A549 (cell line): Measurements from ENCODE around the gene FBLN1. TPM values are rescaled to one million over a fixed set of nuclear protein-coding genes. Genes with fewer than 3 reads are reported as not detected.
A peak's percentile ranks its signal among the peaks of the same experiment; 100 is the strongest.

Experiments
- ATAC-seq, 2 experiments: fragments of 200-7000 bp in 1 of 2; fragments of >200 bp in 1 of 2; cut with Nextera tagmentation in 1 of 2; cut with Tn5 transposase in 1 of 2; 3 replicates each; pipeline versions ENCODE4 v1.8.0 to v1.9.1; 2018 to 2020; ENCODE audit warnings: mild to moderate bottlenecking in 1 of 2, moderate library complexity in 1 of 2
- CTCF ChIA-PET: fragments of 300-600 bp; sonication (Branson Sonifier 250); formaldehyde crosslinking; extraction: SDS; loops from one replicate; lab custom pipeline; 2021; ENCODE audit warnings: antibody characterized with exemption, inconsistent platforms; lab: Yijun Ruan, JAX
- POLR2A ChIA-PET: fragments of 350-600 bp; formaldehyde crosslinking; extraction: SDS; loops from one replicate; lab custom pipeline; 2021; ENCODE audit warnings: antibody characterized with exemption, inconsistent platforms; lab: Yijun Ruan, JAX
- DNase-seq, 2 experiments: peaks; one replicate each; pipeline versions ENCODE4 v3.0.0 to v3.0.0-alpha.2; 2011 to 2016; ENCODE audit warnings: low read depth in 1 of 2, low spot score in 1 of 2
- FAIRE-seq: peaks from 2 replicates; lab custom pipeline; 2011; peaks lifted over from hg19 to GRCh38; lab: Jason Lieb, UNC
- H3K27ac ChIP-seq, 2 experiments: fragments of >200 bp; sonication (Bioruptor Twin); formaldehyde crosslinking; 3 replicates each; pipeline ENCODE4 v1.5.1; 2016 to 2017
- H3K4me1 ChIP-seq: fragments of >200 bp; sonication (Bioruptor Twin); formaldehyde crosslinking; 3 replicates; pipeline ENCODE4 v1.6.1; 2016
- H3K4me2 ChIP-seq: fragments of >200 bp; sonication (Bioruptor Twin); formaldehyde crosslinking; 3 replicates; pipeline ENCODE4 v1.6.1; 2016
- H3K4me3 ChIP-seq: fragments of >200 bp; sonication (Bioruptor Twin); formaldehyde crosslinking; 3 replicates; pipeline ENCODE4 v1.5.1; 2016
- H3K9me3 ChIP-seq: fragments of >200 bp; sonication (Bioruptor Twin); formaldehyde crosslinking; 3 replicates; pipeline ENCODE4 v1.6.1; 2016
- BHLHE40 ChIP-seq: IDR thresholded peaks from 2 replicates; pipeline ENCODE4 v1.6.1; 2012; ENCODE audit warnings: low read depth, low read length, inconsistent platforms
- CEBPB ChIP-seq, 2 experiments: fragments of >200 bp in 1 of 2; sonication (Bioruptor Twin) in 1 of 2; formaldehyde crosslinking in 1 of 2; IDR thresholded peaks; 2 replicates each; pipeline ENCODE4 v1.6.1; 2012 to 2016
- CHD4 ChIP-seq: fragments of 200-600 bp; sonication (generic); IDR thresholded peaks from 2 replicates; pipeline ENCODE4 v1.6.1; 2016; ENCODE audit warnings: antibody characterized with exemption, mild to moderate bottlenecking, borderline replicate concordance
- EHMT2 ChIP-seq: fragments of 200-600 bp; sonication (generic); IDR thresholded peaks from 2 replicates; pipeline ENCODE4 v1.6.1; 2016; ENCODE audit warnings: antibody characterized with exemption, low read depth, mild to moderate bottlenecking, moderate library complexity
- EP300 ChIP-seq, 2 experiments: fragments of >200 bp; sonication (Bioruptor Twin); formaldehyde crosslinking; IDR thresholded peaks; 2 replicates in 1 of 2; 3 replicates in 1 of 2; pipeline ENCODE4 v1.6.1; 2016 to 2017
- ESRRA ChIP-seq: fragments of 150-350 bp; IDR thresholded peaks from 2 replicates; pipeline ENCODE4 v1.6.1; 2014; ENCODE audit warnings: mild to moderate bottlenecking, low read length, borderline replicate concordance
- FOXS1 ChIP-seq: fragments of 250-450 bp; sonication (Bioruptor Pico); IDR thresholded peaks from 2 replicates; pipeline ENCODE4 v1.5.0; 2020; ENCODE audit warnings: mild to moderate bottlenecking, moderate library complexity
- HDAC2 ChIP-seq: fragments of 200-600 bp; sonication (generic); IDR thresholded peaks from 2 replicates; pipeline ENCODE4 v1.6.1; 2016
- HEYL ChIP-seq: fragments of 250-450 bp; sonication (Bioruptor Pico); IDR thresholded peaks from 2 replicates; pipeline ENCODE4 v1.8.0; 2021; ENCODE audit warnings: mild to moderate bottlenecking, moderate library complexity
- HOXB5 ChIP-seq: fragments of 250-450 bp; sonication (Bioruptor Pico); IDR thresholded peaks from 2 replicates; pipeline ENCODE4 v1.5.0; 2020; ENCODE audit warnings: mild to moderate bottlenecking, moderate library complexity
- JUN ChIP-seq, 2 experiments: fragments of >200 bp; sonication (Bioruptor Twin); formaldehyde crosslinking; IDR thresholded peaks; 2 replicates in 1 of 2; 3 replicates in 1 of 2; pipeline ENCODE4 v1.6.1; 2016 to 2017
- MAFK ChIP-seq: fragments of 450-650 bp; IDR thresholded peaks from 2 replicates; pipeline ENCODE4 v1.6.1; 2014; ENCODE audit not compliant: partially characterized antibody
- NPAS2 ChIP-seq: fragments of 250-450 bp; sonication (Bioruptor Pico); IDR thresholded peaks from 2 replicates; pipeline ENCODE4 v1.8.0; 2022; ENCODE audit warnings: mild to moderate bottlenecking, moderate library complexity, borderline replicate concordance
- NR3C1 ChIP-seq: fragments of >200 bp; sonication (Bioruptor Twin); formaldehyde crosslinking; IDR thresholded peaks from 3 replicates; pipeline ENCODE4 v1.6.1; 2017
- PHF8 ChIP-seq: fragments of 200-600 bp; sonication (generic); IDR thresholded peaks from 2 replicates; pipeline ENCODE4 v1.6.1; 2016; ENCODE audit warnings: low read depth, mild to moderate bottlenecking, antibody characterized with exemption, moderate library complexity, borderline replicate concordance
- POLR2AphosphoS2 ChIP-seq: conservative IDR thresholded peaks from 2 replicates; pipeline ENCODE4 v1.6.1; 2012; ENCODE audit warnings: low read length, improper control_type of control experiment, inconsistent platforms
- RARB ChIP-seq: fragments of 250-450 bp; sonication (Bioruptor Pico); IDR thresholded peaks from 2 replicates; pipeline ENCODE4 v1.8.0; 2021; ENCODE audit warnings: mild to moderate bottlenecking, moderate library complexity
- RCOR1 ChIP-seq: fragments of 150-350 bp; IDR thresholded peaks from 2 replicates; pipeline ENCODE4 v1.6.1; 2014; ENCODE audit warnings: antibody characterized with exemption, low read length, low read depth
- RFX5 ChIP-seq: fragments of 450-650 bp; IDR thresholded peaks from 2 replicates; pipeline ENCODE4 v1.7.1; 2014; ENCODE audit warnings: antibody characterized with exemption, mild to moderate bottlenecking, moderate library complexity
- RNF2 ChIP-seq: fragments of 200-600 bp; sonication (generic); IDR thresholded peaks from 2 replicates; pipeline ENCODE4 v1.6.1; 2016; ENCODE audit warnings: low read depth, mild to moderate bottlenecking, antibody characterized with exemption, moderate library complexity, borderline replicate concordance
- TFCP2L1 ChIP-seq: fragments of 250-450 bp; sonication (Bioruptor Pico); IDR thresholded peaks from 2 replicates; pipeline ENCODE4 v1.5.0; 2021; ENCODE audit warnings: mild to moderate bottlenecking
- TP53 ChIP-seq: fragments of 250-450 bp; sonication (Bioruptor Pico); IDR thresholded peaks from 2 replicates; pipeline ENCODE4 v1.5.0; 2021; ENCODE audit warnings: mild to moderate bottlenecking, moderate library complexity
- ZC3H11A ChIP-seq: fragments of 450-650 bp; IDR thresholded peaks from 2 replicates; pipeline ENCODE4 v1.6.1; 2014; ENCODE audit warnings: antibody characterized with exemption, mild to moderate bottlenecking
- ZSCAN20 ChIP-seq: fragments of 250-450 bp; sonication (Bioruptor Pico); IDR thresholded peaks from 2 replicates; pipeline ENCODE4 v1.8.0; 2022; ENCODE audit warnings: mild to moderate bottlenecking, moderate library complexity
- WGBS: methylation state at CpG from one replicate; pipeline ENCODE4 v1.1.6; 2017; ENCODE audit errors: missing lambda C conversion rate; 5-methylcytosine and 5-hydroxymethylcytosine counted together
- polyA plus RNA-seq, 4 experiments: library from polyadenylated mRNA; depleted of rRNA in 3 of 4; stranded (reverse); fragments of >200 nt; fragmentation: RNase III in 1 of 4; extraction: RNeasy Plus Mini Kit Qiagen cat#74134 plus additional on column Dnase treatment in 1 of 4; gene quantifications; 2 replicates in 3 of 4; 3 replicates in 1 of 4; pipeline ENCODE4 v1.2.3, GENCODE V29; 2011 to 2017
- TF ChIP-seq, protein P1 (sequence below): fragments of 250-450 bp; sonication (Bioruptor Pico); IDR thresholded peaks from 2 replicates; pipeline ENCODE4 v1.5.0; 2020; ENCODE audit warnings: low read depth, mild to moderate bottlenecking, moderate library complexity
- TF ChIP-seq, protein P2 (sequence below): fragments of 200-600 bp; sonication (generic); IDR thresholded peaks from 2 replicates; pipeline ENCODE4 v1.6.1; 2016; ENCODE audit warnings: antibody characterized with exemption, mild to moderate bottlenecking, moderate library complexity
- TF ChIP-seq, protein P3 (sequence below): IDR thresholded peaks from 2 replicates; pipeline ENCODE4 v1.6.1; 2012; ENCODE audit warnings: low read depth, borderline replicate concordance
- TF ChIP-seq, protein P4 (sequence below): fragments of 450-650 bp; IDR thresholded peaks from 2 replicates; pipeline ENCODE4 v1.6.1; 2014; ENCODE audit warnings: antibody characterized with exemption
- TF ChIP-seq, protein P5 (sequence below): fragments of >200 bp; sonication (Bioruptor Twin); formaldehyde crosslinking; IDR thresholded peaks from 3 replicates; pipeline ENCODE4 v1.5.1; 2016

Gene FBLN1
- polyA plus RNA-seq, 2 of the 4 experiments (the other 2 are of a cell fraction): 18.2 to 32.7 TPM

DNA sequence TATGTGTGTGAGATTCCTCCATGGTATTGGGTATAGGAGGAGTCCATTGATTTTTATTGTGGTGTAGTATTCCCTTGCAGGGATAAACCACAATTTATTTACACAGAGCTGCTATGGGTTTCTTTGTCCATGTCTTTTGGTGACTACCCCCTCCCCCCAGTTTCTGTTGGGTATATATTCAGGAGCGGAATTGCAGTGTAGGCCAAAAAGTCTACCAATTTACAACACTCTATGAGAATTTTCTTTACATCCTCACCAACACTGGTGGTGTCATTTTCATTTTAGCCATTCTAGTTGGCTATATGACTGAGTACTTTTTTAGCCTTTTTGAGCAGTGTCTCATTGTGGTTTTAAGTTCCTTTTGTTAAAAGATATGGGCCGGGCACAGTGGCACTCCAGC is 113.7 kb downstream of the FBLN1 start:
- FAIRE-seq (no peak), ATAC-seq (no peak)
- no peak for TF ChIP-seq HDAC2
- TF ChIP-seq TP53 (CRISPR knock-in tag): no peak
- no peak for TF ChIP-seq NR3C1
- TF ChIP-seq NPAS2 (CRISPR knock-in tag): no peak
- TF ChIP-seq CEBPB (IDR thresholded peaks at IDR 0.05): no peak
- TF ChIP-seq ESRRA: no peak
- no peak for TF ChIP-seq PHF8
- TF ChIP-seq TFCP2L1 (CRISPR knock-in tag): no peak
- TF ChIP-seq FOXS1 (CRISPR knock-in tag): no peak
- TF ChIP-seq POLR2AphosphoS2: no peak
- TF ChIP-seq MAFK: no peak
- TF ChIP-seq, protein P1, sequence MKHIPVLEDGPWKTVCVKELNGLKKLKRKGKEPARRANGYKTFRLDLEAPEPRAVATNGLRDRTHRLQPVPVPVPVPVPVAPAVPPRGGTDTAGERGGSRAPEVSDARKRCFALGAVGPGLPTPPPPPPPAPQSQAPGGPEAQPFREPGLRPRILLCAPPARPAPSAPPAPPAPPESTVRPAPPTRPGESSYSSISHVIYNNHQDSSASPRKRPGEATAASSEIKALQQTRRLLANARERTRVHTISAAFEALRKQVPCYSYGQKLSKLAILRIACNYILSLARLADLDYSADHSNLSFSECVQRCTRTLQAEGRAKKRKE (CRISPR knock-in tag): no peak
- no peak for TF ChIP-seq CHD4
- no peak for TF ChIP-seq RNF2
- TF ChIP-seq EHMT2: no peak
- no peak for TF ChIP-seq RARB
- TF ChIP-seq, protein P2, sequence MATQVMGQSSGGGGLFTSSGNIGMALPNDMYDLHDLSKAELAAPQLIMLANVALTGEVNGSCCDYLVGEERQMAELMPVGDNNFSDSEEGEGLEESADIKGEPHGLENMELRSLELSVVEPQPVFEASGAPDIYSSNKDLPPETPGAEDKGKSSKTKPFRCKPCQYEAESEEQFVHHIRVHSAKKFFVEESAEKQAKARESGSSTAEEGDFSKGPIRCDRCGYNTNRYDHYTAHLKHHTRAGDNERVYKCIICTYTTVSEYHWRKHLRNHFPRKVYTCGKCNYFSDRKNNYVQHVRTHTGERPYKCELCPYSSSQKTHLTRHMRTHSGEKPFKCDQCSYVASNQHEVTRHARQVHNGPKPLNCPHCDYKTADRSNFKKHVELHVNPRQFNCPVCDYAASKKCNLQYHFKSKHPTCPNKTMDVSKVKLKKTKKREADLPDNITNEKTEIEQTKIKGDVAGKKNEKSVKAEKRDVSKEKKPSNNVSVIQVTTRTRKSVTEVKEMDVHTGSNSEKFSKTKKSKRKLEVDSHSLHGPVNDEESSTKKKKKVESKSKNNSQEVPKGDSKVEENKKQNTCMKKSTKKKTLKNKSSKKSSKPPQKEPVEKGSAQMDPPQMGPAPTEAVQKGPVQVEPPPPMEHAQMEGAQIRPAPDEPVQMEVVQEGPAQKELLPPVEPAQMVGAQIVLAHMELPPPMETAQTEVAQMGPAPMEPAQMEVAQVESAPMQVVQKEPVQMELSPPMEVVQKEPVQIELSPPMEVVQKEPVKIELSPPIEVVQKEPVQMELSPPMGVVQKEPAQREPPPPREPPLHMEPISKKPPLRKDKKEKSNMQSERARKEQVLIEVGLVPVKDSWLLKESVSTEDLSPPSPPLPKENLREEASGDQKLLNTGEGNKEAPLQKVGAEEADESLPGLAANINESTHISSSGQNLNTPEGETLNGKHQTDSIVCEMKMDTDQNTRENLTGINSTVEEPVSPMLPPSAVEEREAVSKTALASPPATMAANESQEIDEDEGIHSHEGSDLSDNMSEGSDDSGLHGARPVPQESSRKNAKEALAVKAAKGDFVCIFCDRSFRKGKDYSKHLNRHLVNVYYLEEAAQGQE: no peak
- TF ChIP-seq HOXB5 (CRISPR knock-in tag): no peak
- no peak for TF ChIP-seq ZSCAN20 (CRISPR knock-in tag)
- no peak for TF ChIP-seq BHLHE40

DNA sequence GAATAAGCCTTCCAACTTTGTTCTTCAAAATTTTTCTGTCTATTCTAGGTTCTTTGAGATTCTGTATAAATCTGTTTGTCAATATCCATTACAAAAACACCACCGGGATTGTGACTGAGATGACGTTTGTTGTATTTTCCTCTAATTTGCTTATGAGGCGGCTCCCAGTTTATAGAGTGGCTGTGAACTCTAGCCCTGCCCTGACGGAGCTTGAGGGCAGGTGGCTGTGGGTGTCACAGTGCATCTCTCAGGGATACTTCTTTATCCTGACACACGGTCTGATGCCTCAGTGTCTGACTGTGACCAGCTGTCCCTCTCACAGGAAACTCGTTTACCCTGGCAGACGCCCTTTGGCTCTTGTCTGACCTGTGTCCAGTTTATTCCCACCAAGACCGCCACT is 115.3 kb downstream of the FBLN1 start:
- H3K4me1 ChIP-seq: peaks cover 13% of the 10 kb centered on the region
- FAIRE-seq (no peak), ATAC-seq (no peak), DNase-seq (no peak)
- 85% methylated on average over 8 of the region's 8 CpGs for WGBS
- no peak overlapping the region for H3K27ac ChIP-seq
- no peak overlapping the region for H3K4me3 ChIP-seq
- H3K4me2 ChIP-seq: no peak overlapping the region
- ChIA-PET POLR2A (no interaction called here), CTCF (no interaction called here)
- no peak for TF ChIP-seq RCOR1
- TF ChIP-seq BHLHE40: no peak
- TF ChIP-seq EP300 (IDR thresholded peaks at IDR 0.05): no peak
- TF ChIP-seq POLR2AphosphoS2: no peak
- no peak for TF ChIP-seq JUN (IDR thresholded peaks at IDR 0.05)
- no peak for TF ChIP-seq HDAC2
- TF ChIP-seq, protein P3, sequence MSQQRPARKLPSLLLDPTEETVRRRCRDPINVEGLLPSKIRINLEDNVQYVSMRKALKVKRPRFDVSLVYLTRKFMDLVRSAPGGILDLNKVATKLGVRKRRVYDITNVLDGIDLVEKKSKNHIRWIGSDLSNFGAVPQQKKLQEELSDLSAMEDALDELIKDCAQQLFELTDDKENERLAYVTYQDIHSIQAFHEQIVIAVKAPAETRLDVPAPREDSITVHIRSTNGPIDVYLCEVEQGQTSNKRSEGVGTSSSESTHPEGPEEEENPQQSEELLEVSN: no peak
- TF ChIP-seq ZC3H11A: no peak
- no peak for TF ChIP-seq RFX5
- no peak for TF ChIP-seq HEYL
- no peak for TF ChIP-seq FOXS1 (CRISPR knock-in tag)
- TF ChIP-seq, protein P4, sequence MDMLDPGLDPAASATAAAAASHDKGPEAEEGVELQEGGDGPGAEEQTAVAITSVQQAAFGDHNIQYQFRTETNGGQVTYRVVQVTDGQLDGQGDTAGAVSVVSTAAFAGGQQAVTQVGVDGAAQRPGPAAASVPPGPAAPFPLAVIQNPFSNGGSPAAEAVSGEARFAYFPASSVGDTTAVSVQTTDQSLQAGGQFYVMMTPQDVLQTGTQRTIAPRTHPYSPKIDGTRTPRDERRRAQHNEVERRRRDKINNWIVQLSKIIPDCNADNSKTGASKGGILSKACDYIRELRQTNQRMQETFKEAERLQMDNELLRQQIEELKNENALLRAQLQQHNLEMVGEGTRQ: no peak
- TF ChIP-seq, protein P5, sequence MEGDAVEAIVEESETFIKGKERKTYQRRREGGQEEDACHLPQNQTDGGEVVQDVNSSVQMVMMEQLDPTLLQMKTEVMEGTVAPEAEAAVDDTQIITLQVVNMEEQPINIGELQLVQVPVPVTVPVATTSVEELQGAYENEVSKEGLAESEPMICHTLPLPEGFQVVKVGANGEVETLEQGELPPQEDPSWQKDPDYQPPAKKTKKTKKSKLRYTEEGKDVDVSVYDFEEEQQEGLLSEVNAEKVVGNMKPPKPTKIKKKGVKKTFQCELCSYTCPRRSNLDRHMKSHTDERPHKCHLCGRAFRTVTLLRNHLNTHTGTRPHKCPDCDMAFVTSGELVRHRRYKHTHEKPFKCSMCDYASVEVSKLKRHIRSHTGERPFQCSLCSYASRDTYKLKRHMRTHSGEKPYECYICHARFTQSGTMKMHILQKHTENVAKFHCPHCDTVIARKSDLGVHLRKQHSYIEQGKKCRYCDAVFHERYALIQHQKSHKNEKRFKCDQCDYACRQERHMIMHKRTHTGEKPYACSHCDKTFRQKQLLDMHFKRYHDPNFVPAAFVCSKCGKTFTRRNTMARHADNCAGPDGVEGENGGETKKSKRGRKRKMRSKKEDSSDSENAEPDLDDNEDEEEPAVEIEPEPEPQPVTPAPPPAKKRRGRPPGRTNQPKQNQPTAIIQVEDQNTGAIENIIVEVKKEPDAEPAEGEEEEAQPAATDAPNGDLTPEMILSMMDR: no peak
- H3K9me3 ChIP-seq: peaks cover 19% of the 10 kb centered on the region

More for the DNA sequence above, 113.7 kb downstream of the FBLN1 start:
- POLR2A ChIA-PET: no interaction called here
- Histone ChIP-seq H3K4me2 (no peak overlapping the region), H3K27ac (0 out of 6 replicates have a peak overlapping the region, but pooled peaks of 1 of the 2 experiments have one; percentile 31), H3K4me1 (peaks cover 13% of the 10 kb centered on the region), H3K4me3 (no peak overlapping the region), H3K9me3 (peaks cover 19% of the 10 kb centered on the region)
- WGBS: 96% methylated on average over 2 of the region's 2 CpGs
- CTCF ChIA-PET: no interaction called here
- no peak for DNase-seq
